ENCODE data around the gene NEK2.
A peak's percentile ranks its signal among the peaks of the same experiment; 100 is the strongest.

The NEK2 gene

GRCh38 chr1:211621447-211622198 lies 53.8 kb downstream of the NEK2 start:
- TF ChIP-seq ZNF8 (CRISPR knock-in tag; IDR thresholded peaks at IDR 0.05) (no peak), ZNF565 (CRISPR knock-in tag; conservative IDR thresholded peaks at IDR 0.05; ENCODE audit: low read depth) (no peak), CSRNP3 (CRISPR knock-in tag; IDR thresholded peaks at IDR 0.05) (no peak), ARNTL (CRISPR knock-in tag; IDR thresholded peaks at IDR 0.05; ENCODE audit: borderline replicate concordance, low read depth) (no peak), ISL1 (CRISPR knock-in tag; IDR thresholded peaks at IDR 0.05) (no peak), PATZ1 (CRISPR knock-in tag; IDR thresholded peaks at IDR 0.05; ENCODE audit: borderline replicate concordance) (no peak), CREB5 (CRISPR knock-in tag; IDR thresholded peaks at IDR 0.05; ENCODE audit: low read depth) (no peak), SNAI2 (CRISPR knock-in tag; IDR thresholded peaks at IDR 0.05) (no peak), ESRRG (CRISPR knock-in tag; IDR thresholded peaks at IDR 0.05) (no peak), ZFP3 (CRISPR knock-in tag; IDR thresholded peaks at IDR 0.05) (no peak), GLIS3 (CRISPR knock-in tag; IDR thresholded peaks at IDR 0.05) (no peak), OSR1 (CRISPR knock-in tag; IDR thresholded peaks at IDR 0.05) (no peak), TCF4 (CRISPR knock-in tag; IDR thresholded peaks at IDR 0.05; ENCODE audit: borderline replicate concordance) (no peak), CSDC2 (CRISPR knock-in tag; IDR thresholded peaks at IDR 0.05) (no peak), POU6F1 (CRISPR knock-in tag; IDR thresholded peaks at IDR 0.05; ENCODE audit: borderline replicate concordance, low read depth) (no peak)
- ATAC-seq = peak; percentile 57

- TF ChIP-seq GLIS3 (CRISPR knock-in tag; IDR thresholded peaks at IDR 0.05) (no peak), ESRRG (CRISPR knock-in tag; IDR thresholded peaks at IDR 0.05) (no peak), ZNF70 (CRISPR knock-in tag; IDR thresholded peaks at IDR 0.05) (no peak), POU6F1 (CRISPR knock-in tag; IDR thresholded peaks at IDR 0.05; ENCODE audit: borderline replicate concordance, low read depth) (no peak), ZNF8 (CRISPR knock-in tag; IDR thresholded peaks at IDR 0.05) (no peak), CSRNP3 (CRISPR knock-in tag; IDR thresholded peaks at IDR 0.05) (no peak), TOX (CRISPR knock-in tag; IDR thresholded peaks at IDR 0.05; ENCODE audit: borderline replicate concordance) (no peak), TSHZ2 (CRISPR knock-in tag; IDR thresholded peaks at IDR 0.05) (no peak), CREB5 (CRISPR knock-in tag; IDR thresholded peaks at IDR 0.05; ENCODE audit: low read depth) (no peak), ZFP3 (CRISPR knock-in tag; IDR thresholded peaks at IDR 0.05) (no peak), ISL1 (CRISPR knock-in tag; IDR thresholded peaks at IDR 0.05) (no peak), RARB (CRISPR knock-in tag; IDR thresholded peaks at IDR 0.05) (no peak), ARNTL (CRISPR knock-in tag; IDR thresholded peaks at IDR 0.05; ENCODE audit: borderline replicate concordance, low read depth) (no peak), TCF4 (CRISPR knock-in tag; IDR thresholded peaks at IDR 0.05; ENCODE audit: borderline replicate concordance) (no peak), SNAI2 (CRISPR knock-in tag; IDR thresholded peaks at IDR 0.05) (no peak), ZFP30 (CRISPR knock-in tag; IDR thresholded peaks at IDR 0.05) (no peak), PATZ1 (CRISPR knock-in tag; IDR thresholded peaks at IDR 0.05; ENCODE audit: borderline replicate concordance) (no peak), BACH2 (CRISPR knock-in tag; IDR thresholded peaks at IDR 0.05; ENCODE audit: borderline replicate concordance) (no peak), ZC3H10 (CRISPR knock-in tag; IDR thresholded peaks at IDR 0.05) (no peak)
- ATAC-seq = peak; percentile 7; the same call in 2 of the 3 replicates
Observed at GRCh38 chr1:211620097-211620496, 55.3 kb downstream of the NEK2 start.

Data from SK-N-SH treated with all-trans-retinoic acid at 6 μM for 48 hours (cell line).